Fibroblast of upper back skin (primary cell): ENCODE measurements around the gene FAM131C.

Experiments
- DNase-seq: peaks from one replicate; pipeline ENCODE4 v3.0.0-alpha.2; 2013

Gene FAM131C

DNA sequence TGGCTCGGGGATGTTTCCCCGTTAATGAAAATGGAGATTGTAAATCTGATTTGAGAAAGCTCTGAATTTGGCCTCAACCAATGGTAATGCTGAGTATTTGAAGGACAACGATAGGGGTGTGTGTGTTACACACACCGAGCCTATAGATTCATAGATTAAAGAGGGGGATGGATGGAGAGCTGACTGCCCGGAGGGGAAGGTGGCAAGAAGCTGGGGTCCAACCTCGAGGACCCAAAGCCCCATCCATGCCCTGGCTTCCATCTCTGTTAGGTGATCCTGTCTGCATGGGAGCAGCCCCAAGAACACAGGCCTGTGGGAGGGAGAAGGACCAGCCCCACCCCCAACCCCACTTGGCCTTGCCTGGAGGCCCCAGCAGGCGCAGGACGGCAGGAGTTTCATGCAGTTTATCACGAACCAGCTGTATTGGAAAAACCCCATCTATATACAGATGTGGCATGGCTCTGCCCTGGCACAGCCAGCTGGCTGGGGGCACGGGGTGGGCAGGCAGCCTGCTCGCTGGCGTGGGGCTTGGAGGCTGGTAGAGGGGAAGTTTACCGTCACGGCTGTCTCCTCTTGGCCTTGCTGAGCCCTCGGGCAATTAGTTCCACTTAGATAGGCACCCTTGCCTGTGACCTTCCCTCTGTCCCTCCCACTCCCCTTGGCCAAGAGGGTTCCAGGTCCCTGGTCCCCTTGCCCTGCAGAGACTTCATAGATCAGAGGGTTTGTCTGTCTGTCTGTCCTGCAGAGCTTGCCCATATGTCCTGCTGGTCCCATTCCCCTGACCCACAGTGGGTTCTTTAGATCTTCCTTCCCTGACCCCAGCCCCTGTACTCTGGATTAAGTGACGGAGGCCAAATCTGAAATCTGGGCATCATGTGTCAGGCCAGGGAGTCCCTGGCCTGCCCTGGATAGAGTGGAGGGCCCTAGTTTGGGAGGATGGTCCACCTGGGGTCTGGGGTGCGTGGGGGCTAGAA lies 58.7 kb downstream of the FAM131C start:
- DNase-seq: peak; percentile 62

DNA sequence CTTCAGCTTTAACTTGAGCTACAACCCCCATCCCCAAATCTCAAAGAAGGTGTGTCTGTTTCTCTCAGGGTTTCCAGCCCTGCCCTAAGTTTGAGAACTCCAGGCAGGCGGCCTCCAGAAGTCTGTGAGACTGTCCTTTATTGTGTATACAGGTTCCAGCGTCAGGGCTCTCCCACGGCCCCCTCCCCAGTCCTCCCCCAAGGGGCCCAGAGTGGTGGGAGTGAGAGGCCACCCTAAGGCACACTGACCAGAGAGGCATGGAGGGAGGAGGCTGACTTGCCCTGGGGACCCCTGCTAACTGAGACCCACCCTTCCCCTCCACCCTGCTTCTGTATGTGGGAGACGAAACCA lies 59.6 kb downstream of the FAM131C start:
- no peak for DNase-seq

DNA sequence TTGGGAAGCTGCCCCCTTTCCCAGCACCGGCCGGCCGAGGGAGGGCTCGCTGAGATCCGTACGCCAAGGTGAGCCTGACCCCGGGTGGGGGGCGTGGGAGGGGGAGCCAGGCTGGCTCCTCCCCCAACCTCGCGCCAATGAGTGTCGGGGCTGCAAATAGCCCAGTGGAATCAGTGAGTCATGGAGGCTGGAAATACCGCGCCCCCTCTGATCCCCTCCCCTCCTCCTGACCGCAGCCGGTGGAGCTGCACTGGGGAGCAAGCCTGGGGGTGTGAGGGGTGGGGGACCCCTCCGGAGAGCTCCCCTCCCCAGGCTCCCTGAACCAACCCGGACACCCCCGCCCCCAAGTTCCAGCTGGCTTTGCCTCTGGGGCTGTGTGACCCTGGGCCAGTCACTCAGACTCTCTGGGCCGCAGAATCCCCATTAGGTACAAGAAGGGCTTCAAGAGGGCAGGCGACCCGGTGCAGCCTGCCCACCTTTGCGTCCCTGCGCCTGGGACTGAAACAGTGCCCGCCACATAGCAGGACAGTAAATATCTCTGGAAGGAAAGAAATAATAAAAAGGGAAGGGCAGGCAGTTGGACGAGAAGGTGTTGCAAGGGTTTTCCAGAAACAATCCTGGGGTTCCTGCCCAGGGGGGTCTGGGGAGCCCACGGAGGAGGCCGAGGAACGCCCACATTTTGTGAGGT lies 60.1 kb downstream of the FAM131C start:
- DNase-seq: peak; percentile 86

DNA sequence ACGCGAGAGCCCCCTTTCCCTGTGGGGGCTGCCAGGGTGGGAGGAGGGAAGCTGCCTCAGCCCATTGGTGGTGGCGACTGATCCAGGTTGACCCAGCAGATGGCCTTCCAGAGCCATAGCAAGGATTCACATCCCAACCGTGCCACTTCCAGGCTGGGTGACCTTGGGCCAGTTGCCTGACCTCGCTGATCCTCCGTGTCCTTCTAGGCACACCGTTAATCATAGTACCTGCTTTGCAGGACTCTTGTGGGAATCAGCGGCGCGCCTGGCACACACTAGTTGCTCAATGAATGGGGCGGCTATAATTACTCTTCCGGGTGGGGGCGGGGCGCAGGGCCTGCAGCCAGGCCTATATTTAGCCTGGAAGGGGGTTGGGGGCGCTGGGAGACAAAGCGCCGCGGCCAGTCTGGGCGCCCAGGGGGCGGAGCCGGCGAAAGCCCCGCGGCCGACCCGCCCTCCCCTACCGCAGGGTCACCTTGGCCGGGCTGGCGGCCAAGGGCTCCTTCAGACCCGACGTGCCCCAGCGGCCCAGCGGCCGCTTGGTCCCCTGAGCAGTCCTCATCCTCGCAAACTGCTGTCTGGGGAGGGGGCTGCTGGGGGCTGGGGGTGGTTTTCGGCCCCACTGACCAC lies 60.7 kb downstream of the FAM131C start:
- DNase-seq: peak; percentile 85

DNA sequence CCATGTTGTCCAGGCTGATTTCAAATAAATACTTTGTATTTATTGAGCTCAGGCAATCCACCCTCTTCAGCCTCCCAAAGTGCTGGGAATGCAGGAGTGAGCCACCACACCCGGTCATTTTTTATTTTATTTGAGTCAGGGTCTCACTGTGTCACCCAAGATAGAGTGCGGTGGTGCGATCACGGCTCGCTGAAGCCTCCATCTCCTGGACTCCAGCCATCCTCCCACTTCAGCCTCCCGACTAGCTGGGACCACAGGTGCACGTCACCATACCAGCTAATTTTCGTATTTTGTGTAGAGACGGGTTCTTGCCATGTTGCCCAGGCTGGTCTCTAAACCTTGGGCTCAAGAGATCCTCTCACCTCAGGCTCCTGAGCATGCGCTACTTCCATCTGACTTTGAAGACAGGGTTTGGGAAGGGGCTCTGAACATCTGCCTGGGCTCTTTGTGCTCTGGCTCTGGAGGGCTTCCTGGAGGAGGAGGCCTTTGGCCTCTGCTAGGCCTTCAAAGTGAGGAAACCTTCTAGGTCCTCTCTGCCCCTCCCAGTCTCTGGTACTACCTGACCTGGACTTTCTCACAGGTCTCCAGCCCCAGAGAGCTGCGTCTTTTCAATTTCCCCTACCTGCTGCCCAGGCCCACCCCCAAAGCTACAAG lies 61.4 kb downstream of the FAM131C start:
- DNase-seq: no peak

DNA sequence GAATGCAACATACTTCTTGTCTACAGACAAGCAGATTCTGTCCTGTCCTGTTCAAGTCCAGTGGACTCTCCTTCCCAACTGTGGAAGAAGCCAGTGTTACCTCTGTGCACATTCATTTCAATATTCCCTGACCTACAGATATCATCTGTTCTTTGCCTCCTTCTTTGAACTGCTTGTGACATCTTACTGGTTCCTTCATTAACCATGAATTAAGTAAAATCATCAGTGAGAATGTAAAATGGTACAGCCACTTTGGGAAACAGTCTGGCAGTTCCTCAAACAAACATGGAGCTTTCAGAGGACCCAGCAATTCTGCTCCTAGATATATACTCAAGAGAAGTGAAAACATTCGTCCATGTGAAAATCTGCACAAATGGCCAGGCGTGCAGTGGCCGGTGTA lies 62.6 kb downstream of the FAM131C start:
- DNase-seq: no peak

DNA sequence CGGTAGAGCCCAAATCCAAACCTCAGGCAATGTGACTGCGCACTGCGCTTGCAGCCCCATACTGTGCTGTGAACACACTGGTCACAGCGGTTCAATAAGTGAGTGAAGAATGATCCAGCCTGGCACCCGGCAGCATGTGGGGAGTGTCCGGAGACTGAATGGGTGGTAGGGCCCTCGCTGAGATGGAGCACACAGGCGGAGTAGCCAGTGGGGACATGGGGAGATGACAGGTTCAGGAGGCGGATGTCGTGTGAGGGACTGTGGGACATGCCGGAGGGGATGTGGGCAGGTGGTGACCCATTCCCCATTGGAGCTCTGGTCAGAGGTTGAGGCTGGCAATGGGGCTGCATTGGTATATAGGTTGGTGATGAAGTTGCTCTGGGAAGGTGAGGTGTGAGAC lies 63.8 kb downstream of the FAM131C start:
- no peak for DNase-seq

DNA sequence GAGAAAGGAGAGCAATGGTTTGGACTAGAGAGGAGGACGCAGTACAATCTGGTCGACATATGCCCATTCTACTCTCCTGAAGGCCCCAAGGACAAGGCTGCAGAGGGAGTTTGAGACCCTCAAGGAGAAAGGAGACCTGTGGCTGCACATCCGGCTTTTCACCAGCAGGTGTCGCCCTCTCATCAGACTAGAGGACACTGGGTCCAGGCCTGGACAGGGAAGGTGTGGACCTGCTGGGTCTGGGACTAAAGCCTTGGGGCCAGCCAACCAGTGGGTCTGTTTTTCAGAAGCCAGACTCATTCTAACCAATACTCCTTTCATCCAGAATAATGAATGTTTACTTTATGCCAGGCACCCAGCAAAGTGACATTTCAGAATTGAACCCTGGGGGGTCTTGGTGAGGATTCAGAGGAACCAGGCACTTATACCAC lies 64.4 kb downstream of the FAM131C start:
- peak; percentile 73 for DNase-seq
